GM03348 (cell line): ENCODE data around the gene CCNE1.
"Not testable (repeated sequence)": the region's sequence is repeated elsewhere in the genome, so short reads cannot be mapped to it uniquely, and the experiment has no call there.

Source experiments
- DNase-seq: peaks from one replicate; pipeline ENCODE4 v3.0.0; 2012; ENCODE audit warnings: low spot score

The CCNE1 gene

DNA sequence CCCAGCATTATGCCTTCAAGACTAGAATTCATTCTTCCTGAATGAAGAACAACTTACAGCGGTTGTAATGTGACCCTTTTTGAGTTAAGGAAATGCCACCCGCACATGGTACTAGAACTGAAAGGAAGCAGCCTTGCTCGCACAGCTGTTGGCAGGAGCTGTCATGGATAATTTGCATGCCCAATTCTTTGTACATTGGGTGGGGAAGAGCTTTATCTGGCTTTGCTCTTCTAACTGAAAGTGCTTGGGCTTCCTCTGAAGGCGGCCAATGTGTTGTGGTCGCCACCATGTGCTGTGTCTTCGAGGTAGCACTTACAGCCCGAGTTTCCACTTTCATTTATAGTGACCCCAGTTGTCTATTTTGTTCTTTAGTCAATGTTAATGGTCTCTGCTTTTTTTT is 3.4 kb downstream of the CCNE1 start:
- no peak for DNase-seq

DNA sequence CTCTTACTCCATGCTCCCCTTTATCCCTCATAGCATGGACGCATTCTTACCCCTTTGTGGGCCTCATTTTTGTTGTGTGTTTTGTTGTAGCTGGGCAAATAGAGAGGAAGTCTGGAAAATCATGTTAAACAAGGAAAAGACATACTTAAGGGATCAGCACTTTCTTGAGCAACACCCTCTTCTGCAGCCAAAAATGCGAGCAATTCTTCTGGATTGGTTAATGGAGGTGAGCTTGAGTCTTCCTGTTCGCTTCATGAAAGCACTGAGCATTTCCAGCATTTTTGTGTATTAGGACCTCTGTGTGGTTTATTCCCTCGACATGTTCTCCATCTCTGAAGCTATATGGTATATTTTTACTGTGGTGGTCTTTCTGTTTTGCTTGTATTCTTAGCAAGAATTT is 5.5 kb downstream of the CCNE1 start:
- DNase-seq: no peak

DNA sequence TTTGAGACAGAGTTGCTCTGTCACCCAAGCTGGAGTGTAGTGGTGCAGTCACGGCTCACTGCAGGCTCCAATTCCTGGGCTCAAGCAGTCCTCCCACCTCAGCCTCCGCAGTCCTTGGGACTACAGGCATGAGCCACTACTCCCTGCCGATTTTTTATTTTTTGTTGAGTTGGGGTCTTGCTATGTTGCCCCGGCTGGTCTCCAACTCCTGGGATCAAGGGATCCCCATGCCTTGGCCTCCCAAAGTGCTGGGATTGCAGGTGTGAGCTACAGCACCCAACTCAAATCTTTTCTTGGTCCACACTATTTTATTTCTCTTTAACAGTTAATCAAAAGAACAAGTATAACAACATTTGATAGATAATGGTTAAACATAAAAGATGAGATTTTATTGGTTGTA is 7.5 kb downstream of the CCNE1 start:
- DNase-seq: no peak

GRCh38 chr19:29819986-29820385 is 8.2 kb downstream of the CCNE1 start:
- DNase-seq: no peak

GRCh38 chr19:29823581-29824330 is 12.0 kb downstream of the CCNE1 start:
- no peak for DNase-seq

- DNase-seq: not testable (repeated sequence)
These were observed 13.5 kb downstream of the CCNE1 start for GRCh38 chr19:29825263-29825662.

DNA sequence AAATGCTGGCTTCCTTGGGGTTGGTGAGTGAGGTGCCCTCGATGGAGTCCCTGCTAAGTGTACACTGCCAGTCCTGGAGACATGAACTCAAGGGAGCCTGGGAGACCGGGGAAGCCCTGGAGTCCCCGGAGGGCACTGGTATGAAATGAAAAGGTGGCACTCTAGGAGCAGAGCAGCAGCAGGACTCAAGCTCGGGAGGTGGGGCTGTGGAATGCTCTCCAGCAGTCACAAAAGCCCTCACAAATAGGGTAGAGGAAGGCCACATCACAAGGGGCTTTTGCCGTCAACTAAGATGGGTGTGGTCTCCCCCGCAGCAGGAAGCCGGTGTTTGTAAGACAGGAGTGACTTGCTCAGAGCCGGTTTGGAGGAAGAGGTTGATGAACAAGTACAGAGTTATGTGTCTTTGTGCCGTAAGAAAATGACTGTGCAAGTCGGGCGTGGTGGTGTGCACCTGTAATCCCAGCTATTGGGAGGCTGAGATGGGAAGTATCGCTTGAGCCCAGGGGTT is 19.3 kb downstream of the CCNE1 start:
- DNase-seq: no peak

- DNase-seq: no peak
These were observed 19.9 kb downstream of the CCNE1 start for GRCh38 chr19:29831686-29832085.

DNA sequence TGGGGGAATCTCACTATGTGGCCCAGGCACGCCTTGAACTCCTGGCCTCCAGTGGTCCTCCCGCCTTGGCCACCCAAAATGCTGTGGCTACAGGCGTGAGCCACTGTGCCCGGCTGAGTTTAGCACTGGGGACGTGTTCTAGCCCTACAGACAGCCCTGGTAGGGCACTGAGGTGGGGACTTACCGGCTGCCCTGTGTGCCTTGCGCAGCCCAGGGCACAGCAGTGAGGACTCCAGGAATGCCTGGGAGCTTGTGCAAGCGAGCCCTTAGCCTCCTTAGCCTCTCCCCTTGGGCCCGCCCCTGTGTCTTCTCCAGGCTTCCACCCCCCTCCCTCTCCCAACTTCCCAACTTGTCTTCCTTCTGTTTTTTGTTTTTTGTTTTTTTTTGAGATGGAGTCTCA is 21.0 kb downstream of the CCNE1 start:
- DNase-seq: no peak

DNA sequence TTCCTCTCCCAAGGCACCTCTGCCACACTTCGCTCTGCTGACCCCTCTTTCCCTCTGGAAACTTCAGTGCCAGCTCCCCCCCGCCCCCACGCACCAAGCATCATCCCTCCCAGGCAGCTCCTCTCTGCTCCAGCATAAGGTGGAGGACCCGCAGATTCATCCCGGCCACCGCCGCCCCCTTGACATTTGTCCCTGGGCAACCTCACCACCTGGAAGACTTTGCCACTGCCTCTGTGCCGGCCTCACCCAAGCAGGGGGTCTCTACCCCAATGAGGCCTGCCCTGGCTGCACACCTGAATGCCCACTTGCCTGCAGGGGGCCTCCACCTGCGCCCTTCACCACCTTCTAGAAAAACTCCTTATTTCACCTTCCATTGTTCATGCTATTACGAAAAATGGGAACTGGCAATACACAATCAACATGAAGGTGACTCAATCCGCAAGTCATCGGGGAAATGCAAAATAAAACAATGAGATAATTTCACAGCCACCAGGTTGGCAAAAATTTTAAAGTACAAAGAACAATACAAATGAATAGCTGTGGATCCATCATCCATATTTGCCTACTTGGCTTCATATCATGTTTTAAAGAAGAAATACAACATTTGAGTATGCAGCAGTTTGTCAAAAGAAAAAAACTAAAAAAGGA is 21.9 kb downstream of the CCNE1 start:
- no peak for DNase-seq

DNA sequence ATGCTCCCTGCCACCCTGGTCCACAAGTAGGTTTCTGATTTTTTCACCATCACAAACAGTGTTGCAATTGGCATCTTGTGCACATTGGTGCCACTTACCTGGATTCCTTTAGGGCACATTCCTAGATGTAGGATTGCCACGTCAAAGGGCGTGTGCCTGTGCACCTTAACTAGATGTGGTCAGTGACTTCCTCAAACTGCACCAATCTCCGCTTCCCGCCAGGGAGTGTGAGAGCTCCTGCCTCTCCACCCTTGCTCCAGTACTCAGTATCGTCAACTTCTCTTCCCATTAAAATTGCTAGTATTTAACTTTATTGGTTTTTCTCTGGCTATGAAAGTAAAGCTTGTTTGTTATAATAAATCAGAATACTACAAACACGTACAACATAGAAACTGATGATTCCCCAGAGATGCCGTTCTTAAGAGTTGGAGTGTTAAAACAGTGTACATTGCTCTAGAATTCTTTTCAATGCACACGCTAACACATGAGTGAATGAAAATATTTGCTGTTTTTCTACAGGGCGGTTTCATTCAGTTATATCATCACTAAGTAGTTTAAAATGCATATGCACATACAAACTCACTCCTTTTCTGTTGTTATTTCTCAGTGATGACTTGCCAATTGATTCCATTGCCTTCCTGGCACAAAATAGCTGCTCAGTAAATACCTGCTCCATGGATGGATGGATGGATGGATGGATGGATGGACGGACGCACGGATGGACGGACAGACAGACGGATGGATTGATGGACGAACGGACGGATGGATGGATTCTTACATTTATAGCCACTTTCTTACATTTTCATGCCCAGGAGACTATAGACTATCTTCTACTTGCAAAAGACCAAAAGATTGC is 23.4 kb downstream of the CCNE1 start:
- no peak for DNase-seq

- DNase-seq: no peak
These were observed 24.6 kb downstream of the CCNE1 start for GRCh38 chr19:29836409-29836825.

- DNase-seq: no peak
These were observed 25.7 kb downstream of the CCNE1 start for GRCh38 chr19:29837448-29837981.

GRCh38 chr19:29837996-29838395 is 26.2 kb downstream of the CCNE1 start:
- DNase-seq: no peak

GRCh38 chr19:29840066-29840950 is 28.5 kb downstream of the CCNE1 start:
- DNase-seq: no peak

DNA sequence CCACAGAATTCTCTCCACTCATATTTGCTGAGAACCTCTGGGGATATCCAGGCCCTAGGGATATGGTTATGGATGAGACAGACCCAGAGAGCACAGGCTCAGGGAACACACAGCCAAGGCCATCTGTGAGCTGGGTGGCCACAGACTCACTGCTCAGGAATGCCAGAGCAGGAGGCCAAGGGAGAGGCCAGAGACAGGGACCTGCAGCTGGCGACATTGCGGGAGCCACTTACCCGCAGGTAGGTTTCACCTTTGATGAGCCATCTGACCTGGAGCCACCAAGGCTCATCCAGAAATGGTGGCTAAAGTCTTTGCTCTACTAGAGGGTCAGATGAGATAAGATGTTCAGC is 29.4 kb downstream of the CCNE1 start:
- peak; percentile 24 for DNase-seq

DNA sequence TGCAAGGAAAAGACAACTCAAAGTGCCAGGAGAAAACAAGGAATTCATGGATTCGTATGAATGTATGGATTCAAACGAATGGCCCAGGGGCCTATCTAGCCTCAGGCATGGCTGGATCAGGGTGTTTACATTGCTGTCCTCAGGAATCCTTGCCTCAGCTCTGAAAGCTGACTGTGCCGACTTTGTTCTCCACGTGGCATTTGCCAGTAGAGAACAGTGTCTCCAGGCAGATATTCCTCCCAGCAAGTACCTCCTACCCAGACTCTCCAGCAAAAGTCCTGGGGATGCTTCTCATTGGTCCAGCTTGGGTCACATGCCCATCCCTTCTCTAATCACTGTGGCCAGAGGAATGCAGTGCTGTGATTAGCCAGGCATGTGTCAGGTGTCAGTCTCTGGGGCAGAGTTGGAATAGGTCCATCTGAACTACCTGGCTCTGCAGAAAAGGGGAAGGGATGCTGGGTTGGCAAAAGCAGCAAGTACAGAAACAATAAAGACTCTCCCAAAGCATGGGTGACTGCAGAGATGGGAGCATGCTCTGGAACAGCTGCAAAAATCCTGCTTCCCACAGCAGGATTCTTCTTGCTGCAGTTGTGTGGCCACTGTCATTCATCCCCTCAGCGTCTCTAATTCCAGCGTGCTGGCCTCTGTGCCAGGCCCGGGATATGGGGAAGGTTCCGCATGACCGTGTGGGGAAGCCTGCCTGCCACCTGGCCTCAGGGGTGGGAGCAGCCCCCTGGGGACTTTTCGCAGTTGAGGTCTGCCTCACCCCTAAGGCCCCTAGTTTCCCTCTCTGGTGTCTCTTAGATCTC is 30.0 kb downstream of the CCNE1 start:
- no peak for DNase-seq

GRCh38 chr19:29842471-29843179 is 30.8 kb downstream of the CCNE1 start:
- no peak for DNase-seq

GRCh38 chr19:29843180-29844051 is 31.6 kb downstream of the CCNE1 start:
- peak; percentile 33 for DNase-seq
